Stimulated activated CD8-positive, alpha-beta memory T cell treated with anti-CD3 and anti-CD28 coated beads, Interleukin-4, amount 100 ng/mL, for 48 hours (primary cell): ENCODE results near the gene HCFC1R1.
A peak's percentile ranks its signal among the peaks of the same experiment; 100 is the strongest.

Experiments used
- DNase-seq: peaks from one replicate; pipeline ENCODE4 v3.0.0-alpha.2; 2020

Gene HCFC1R1

GRCh38 chr16:3032624-3033023, 8.9 kb upstream of the HCFC1R1 start:
- no peak for DNase-seq

DNA sequence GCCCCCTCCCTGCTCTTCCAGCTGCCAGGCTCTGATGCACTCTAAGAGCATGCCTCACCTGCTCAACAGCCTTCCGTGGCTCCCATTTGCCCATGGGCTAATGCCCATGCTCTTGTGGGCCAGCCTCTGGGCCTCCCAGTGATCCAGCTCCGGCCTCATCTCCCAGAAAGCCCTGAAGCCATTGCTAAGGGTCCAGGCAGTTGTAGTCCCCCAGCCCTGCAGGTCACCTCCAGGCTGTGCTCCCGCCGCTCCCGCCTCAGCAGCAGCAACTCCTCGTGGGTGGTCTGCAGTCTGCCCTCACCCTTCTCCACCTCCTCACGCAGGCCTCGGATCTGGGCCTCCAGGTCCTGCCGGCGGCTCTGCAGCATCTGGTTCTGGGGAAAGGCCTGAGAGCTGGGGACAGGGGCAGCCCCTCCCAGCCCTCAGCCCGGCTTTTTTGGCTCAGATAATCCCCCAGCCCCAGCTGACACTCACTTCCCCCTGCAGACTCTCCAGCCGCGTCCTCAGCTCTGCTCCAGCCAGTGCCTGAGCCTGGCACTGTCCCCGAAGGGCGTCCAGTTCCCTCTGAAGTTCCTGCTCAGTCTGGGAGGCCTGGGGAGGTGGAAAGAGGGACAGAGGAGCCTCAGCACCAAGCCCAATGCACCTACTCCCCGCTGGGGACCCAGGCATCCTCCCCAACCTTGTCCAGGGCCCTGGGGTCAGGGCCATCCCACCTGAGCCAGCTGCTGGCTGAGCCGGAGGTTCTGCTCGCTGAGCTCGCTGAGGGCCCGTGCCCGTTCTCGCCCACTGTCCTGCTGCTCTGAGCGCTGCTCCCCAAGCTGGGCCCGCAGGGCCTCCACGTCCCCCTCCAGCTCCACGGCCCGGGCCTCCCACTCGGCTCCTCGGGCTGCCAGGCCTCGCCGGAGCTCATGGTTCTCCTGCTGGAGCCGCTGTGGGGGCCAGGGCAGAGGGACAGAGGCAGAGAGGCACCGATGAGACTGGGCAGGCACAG, 6.8 kb upstream of the HCFC1R1 start:
- DNase-seq = no peak

GRCh38 chr16:3029491-3030221, 5.9 kb upstream of the HCFC1R1 start:
- peak; percentile 64 for DNase-seq

GRCh38 chr16:3028716-3029319, 5.1 kb upstream of the HCFC1R1 start:
- DNase-seq = no peak

- DNase-seq = peak; percentile 94
These were observed 4.4 kb upstream of the HCFC1R1 start for GRCh38 chr16:3027983-3028715.

GRCh38 chr16:3027489-3027795, 3.7 kb upstream of the HCFC1R1 start:
- no peak for DNase-seq

DNA sequence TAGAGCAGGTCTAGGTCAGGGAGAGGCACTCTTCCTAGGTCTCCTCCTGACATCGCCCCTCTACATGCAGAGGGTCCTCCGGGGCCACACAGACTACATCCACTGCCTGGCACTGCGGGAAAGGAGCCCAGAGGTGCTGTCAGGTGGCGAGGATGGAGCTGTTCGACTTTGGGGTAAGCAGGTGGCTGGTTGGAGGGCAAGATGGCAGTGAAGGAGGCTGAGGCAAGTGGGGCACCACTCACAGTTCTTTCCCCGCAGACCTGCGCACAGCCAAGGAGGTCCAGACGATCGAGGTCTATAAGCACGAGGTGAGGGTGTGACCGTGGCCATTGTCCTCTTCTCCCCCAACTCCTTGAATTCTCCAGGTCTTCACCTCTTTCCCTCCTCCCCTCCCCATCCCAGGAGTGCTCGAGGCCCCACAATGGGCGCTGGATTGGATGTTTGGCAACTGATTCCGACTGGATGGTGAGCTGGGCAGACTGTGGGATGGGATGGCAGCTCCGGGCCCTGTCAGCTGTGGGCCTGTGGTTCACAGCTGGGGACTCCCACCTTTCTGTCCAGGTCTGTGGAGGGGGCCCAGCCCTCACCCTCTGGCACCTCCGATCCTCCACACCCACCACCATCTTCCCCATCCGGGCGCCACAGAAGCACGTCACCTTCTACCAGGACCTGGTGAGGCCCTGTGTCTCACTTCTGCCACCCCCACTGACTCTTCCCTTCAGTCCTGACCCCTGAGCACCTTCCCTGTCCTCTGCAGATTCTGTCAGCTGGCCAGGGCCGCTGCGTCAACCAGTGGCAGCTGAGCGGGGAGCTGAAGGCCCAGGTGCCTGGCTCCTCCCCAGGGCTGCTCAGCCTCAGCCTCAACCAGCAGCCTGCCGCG, 3.1 kb upstream of the HCFC1R1 start:
- DNase-seq = no peak

- no peak for DNase-seq
These were observed 2.2 kb upstream of the HCFC1R1 start for GRCh38 chr16:3026003-3026378.

DNA sequence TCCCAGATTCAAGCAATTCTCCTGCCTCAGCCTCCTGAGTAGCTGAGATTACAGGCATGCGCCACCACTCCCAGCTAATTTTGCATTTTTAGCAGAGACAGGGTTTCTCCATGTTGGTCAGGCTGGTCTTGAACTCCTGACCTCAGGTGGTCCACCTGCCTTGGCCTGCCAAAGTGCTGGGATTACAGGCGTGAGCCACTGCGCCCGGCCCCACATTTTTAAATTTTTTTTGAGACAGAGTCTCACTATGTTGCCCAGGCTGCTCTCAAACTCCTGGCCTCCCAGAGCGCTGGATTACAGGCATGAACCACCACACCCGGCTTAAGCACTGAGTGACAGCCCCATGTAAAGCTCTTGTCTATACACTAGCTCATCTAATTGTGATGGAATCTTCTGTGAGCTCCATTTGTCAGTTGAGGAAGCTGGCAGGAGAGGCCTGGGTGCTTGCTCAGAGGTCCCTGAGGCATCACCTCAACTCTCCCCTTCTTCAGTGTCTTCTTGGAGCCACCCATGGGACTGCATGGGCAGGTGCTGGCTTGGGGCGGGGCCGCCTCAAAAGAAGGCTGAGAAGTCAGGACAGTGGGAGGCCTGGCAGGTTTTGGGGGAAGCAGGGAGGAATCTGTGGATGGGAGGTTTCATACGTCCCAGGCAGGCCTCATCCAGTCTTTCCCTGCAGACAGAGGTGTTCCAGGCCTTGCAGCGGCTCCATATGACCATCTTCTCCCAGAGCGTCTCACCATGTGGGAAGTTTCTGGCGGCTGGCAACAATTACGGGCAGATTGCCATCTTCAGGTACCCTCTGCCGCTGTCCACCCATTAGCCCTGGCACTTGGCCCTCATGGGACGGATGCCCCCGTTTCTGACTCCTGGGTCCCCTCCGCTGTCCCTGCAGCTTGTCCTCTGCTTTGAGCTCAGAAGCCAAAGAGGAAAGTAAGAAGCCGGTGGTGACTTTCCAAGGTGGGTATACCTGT, 1.6 kb upstream of the HCFC1R1 start:
- DNase-seq = no peak

DNA sequence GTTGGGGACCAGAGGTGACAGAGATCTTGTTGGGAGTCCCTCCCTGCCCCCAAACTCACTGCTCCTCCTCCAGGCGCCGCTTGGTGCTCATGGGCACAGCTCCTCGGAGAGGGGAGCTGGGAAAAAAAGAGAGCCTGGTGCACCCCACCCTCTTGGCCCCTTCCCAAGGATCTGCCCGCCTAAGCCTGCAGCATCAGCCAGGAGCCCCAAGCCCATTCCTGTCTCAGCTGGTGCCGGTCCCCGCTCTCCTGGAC, 400 bp downstream of the HCFC1R1 start:
- DNase-seq = no peak

- DNase-seq = peak; percentile 60
These were observed 893 bp downstream of the HCFC1R1 start for GRCh38 chr16:3022684-3023414.

DNA sequence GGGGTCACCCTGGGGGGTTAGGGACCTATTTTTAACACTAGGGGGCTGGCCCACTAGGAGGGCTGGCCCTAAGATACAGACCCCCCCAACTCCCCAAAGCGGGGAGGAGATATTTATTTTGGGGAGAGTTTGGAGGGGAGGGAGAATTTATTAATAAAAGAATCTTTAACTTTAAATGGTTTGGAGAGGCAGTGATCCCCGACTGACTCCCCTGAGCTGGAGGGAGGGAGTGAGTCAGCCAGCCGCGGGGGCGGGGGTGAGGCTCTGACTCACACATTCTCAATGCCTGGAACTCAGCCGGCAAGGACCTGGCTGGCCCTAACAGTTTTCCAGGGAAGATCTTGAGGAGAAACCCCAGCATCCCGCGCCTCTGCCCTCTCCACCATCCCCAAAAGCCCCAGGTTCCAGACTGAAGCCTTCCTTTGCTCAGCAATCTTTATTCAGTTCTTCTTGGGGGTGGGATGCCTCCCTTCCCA, 1.5 kb downstream of the HCFC1R1 start:
- peak; percentile 94 for DNase-seq

DNA sequence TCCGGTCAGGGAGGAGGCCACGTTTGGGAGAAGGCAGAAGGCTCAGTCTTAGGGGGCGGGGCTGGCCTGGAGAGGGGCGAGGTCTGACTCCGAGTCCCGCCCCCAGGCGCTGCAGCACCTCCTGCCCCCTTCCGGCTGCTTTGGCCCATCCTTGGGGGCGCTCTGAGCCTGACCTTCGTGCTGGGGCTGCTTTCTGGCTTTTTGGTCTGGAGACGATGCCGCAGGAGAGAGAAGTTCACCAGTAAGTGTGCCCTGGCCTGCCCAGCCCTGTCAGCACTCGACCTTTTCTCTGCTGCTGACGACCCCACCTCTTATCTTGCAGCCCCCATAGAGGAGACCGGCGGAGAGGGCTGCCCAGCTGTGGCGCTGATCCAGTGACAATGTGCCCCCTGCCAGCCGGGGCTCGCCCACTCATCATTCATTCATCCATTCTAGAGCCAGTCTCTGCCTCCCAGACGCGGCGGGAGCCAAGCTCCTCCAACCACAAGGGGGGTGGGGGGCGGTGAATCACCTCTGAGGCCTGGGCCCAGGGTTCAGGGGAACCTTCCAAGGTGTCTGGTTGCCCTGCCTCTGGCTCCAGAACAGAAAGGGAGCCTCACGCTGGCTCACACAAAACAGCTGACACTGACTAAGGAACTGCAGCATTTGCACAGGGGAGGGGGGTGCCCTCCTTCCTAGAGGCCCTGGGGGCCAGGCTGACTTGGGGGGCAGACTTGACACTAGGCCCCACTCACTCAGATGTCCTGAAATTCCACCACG, 2.1 kb downstream of the HCFC1R1 start:
- DNase-seq = peak; percentile 92

- DNase-seq = peak; percentile 66
These were observed 2.9 kb downstream of the HCFC1R1 start for GRCh38 chr16:3020604-3021448.

- DNase-seq = peak; percentile 80
These were observed 3.5 kb downstream of the HCFC1R1 start, which contains the start of gene TNFRSF12A for GRCh38 chr16:3020247-3020603. Gene TNFRSF12A, plus strand, starts transcription at chr16:3020368. Its CDS starts 30 bp downstream, at chr16:3020398.

- no peak for DNase-seq
These were observed 4.0 kb downstream of the HCFC1R1 start for GRCh38 chr16:3019594-3020246.

GRCh38 chr16:3017794-3018506, 5.8 kb downstream of the HCFC1R1 start, which contains the start of gene CLDN6:
Gene CLDN6, minus strand, starts transcription at chr16:3018183. Its CDS starts 2,162 bp downstream, at chr16:3016021.
- DNase-seq = peak; percentile 75
